Activated naive CD4-positive, alpha-beta T cell treated with anti-CD3 and anti-CD28 coated beads, Interleukin-2, amount 50 U/mL, for 72 hours (primary cell): ENCODE measurements around the gene DCHS1. TPM values are rescaled to one million over a fixed set of nuclear protein-coding genes. Genes with fewer than 3 reads are reported as not detected.
"Not testable (repeated sequence)": the region's sequence is repeated elsewhere in the genome, so short reads cannot be mapped to it uniquely, and the experiment has no call there.

Source experiments
- ATAC-seq, 2 donors: fragments of 150-1000 bp; cut with Tn5 transposase; 2 replicates each; pipeline ENCODE4 v1.10.0; 2021; ENCODE audit warnings: mild to moderate bottlenecking in 2 of 2, moderate library complexity in 2 of 2
- DNase-seq, 2 donors: peaks; one replicate each; pipeline ENCODE4 v3.0.0; 2021 to 2022; ENCODE audit warnings: low spot score in 2 of 2
- H3K27ac Mint-ChIP-seq, 2 donors: one replicate each; pipeline ENCODE4 v1.8.0; 2022; ENCODE audit warnings: mild to moderate bottlenecking in 2 of 2, mixed read lengths in 2 of 2
- H3K36me3 Mint-ChIP-seq, 2 donors: one replicate each; pipeline ENCODE4 v1.8.0; 2022; ENCODE audit warnings: mixed read lengths in 2 of 2
- H3K9me3 Mint-ChIP-seq, 2 donors: one replicate each; pipeline ENCODE4 v1.8.0; 2022; ENCODE audit warnings: mixed read lengths in 2 of 2
- total RNA-seq, 2 donors: library from RNA; stranded (reverse); gene quantifications; one replicate each; pipeline ENCODE4 v1.2.3, GENCODE V29; 2022

DCHS1 gene
- 1 to 10 TPM in 1 of 2 donors, under 1 TPM in 1; 0.82 to 2.1 TPM for total RNA-seq

- H3K27ac Mint-ChIP-seq = no peak within 1 kb of the TSS
- DNase-seq = no peak
- no peaks in the 10 kb centered on the region for H3K36me3 Mint-ChIP-seq
- ATAC-seq = no peak
- H3K9me3 Mint-ChIP-seq = no peaks in the 10 kb centered on the region
Observed at GRCh38 chr11:6655790-6656583, at the start of gene DCHS1. TSS of gene DCHS1 (minus strand) at chr11:6655809. CDS start at chr11:6641613, 14,196 bp downstream.

GRCh38 chr11:6703247-6704063 lies 47.8 kb upstream of the DCHS1 start:
- ATAC-seq (peak in 1 of 2 donors; percentile 69), DNase-seq (no peak)
- Mint-ChIP-seq H3K36me3 (no peaks in the 10 kb centered on the region), H3K27ac (peak overlapping the region in 1 of 2 donors; percentile 68), H3K9me3 (no peaks in the 10 kb centered on the region)

GRCh38 chr11:6701955-6702354 lies 46.3 kb upstream of the DCHS1 start:
- not testable (repeated sequence) for H3K9me3 Mint-ChIP-seq, DNase-seq, H3K36me3 Mint-ChIP-seq, ATAC-seq, H3K27ac Mint-ChIP-seq

GRCh38 chr11:6695377-6695776 lies 39.8 kb upstream of the DCHS1 start:
- ATAC-seq (peak; percentile 53 to 67), DNase-seq (no peak)
- no peak overlapping the region for H3K27ac Mint-ChIP-seq
- H3K36me3 Mint-ChIP-seq = no peaks in the 10 kb centered on the region
- no peaks in the 10 kb centered on the region for H3K9me3 Mint-ChIP-seq

GRCh38 chr11:6694229-6694535 lies 38.6 kb upstream of the DCHS1 start:
- H3K36me3 Mint-ChIP-seq = peaks cover 0 to 3% of the 10 kb centered on the region in 2 donors
- DNase-seq = no peak
- H3K9me3 Mint-ChIP-seq = no peaks in the 10 kb centered on the region
- no peak for ATAC-seq
- H3K27ac Mint-ChIP-seq = peak overlapping the region; percentile 4 to 44

GRCh38 chr11:6693342-6694228 lies 38.0 kb upstream of the DCHS1 start:
- peak overlapping the region; percentile 4 to 44 for H3K27ac Mint-ChIP-seq
- peak; percentile 27 to 65 for DNase-seq
- no peaks in the 10 kb centered on the region for H3K9me3 Mint-ChIP-seq
- peaks cover 0 to 6% of the 10 kb centered on the region in 2 donors for H3K36me3 Mint-ChIP-seq
- ATAC-seq = peak; percentile 87 to 96

GRCh38 chr11:6692128-6692527 lies 36.5 kb upstream of the DCHS1 start:
- Mint-ChIP-seq H3K9me3 (no peaks in the 10 kb centered on the region), H3K36me3 (peaks cover 0 to 6% of the 10 kb centered on the region in 2 donors), H3K27ac (no peak overlapping the region)
- ATAC-seq = no peak
- DNase-seq = no peak

GRCh38 chr11:6690431-6691132 lies 35.0 kb upstream of the DCHS1 start:
- not testable (repeated sequence) for H3K9me3 Mint-ChIP-seq, ATAC-seq, H3K27ac Mint-ChIP-seq, DNase-seq, H3K36me3 Mint-ChIP-seq

GRCh38 chr11:6687876-6688275 lies 32.3 kb upstream of the DCHS1 start:
- peaks cover 5 to 14% of the 10 kb centered on the region in 2 donors for H3K36me3 Mint-ChIP-seq
- ATAC-seq = no peak
- H3K9me3 Mint-ChIP-seq = no peaks in the 10 kb centered on the region
- no peak overlapping the region for H3K27ac Mint-ChIP-seq
- no peak for DNase-seq

GRCh38 chr11:6686006-6686405 lies 30.4 kb upstream of the DCHS1 start:
- no peak overlapping the region for H3K27ac Mint-ChIP-seq
- H3K36me3 Mint-ChIP-seq = peaks cover 24 to 33% of the 10 kb centered on the region in 2 donors
- no peaks in the 10 kb centered on the region for H3K9me3 Mint-ChIP-seq
- DNase-seq (no peak), ATAC-seq (no peak)

- ATAC-seq = not testable (repeated sequence)
- peak overlapping the region; percentile 76 to 88 for H3K27ac Mint-ChIP-seq
Observed at GRCh38 chr11:6684068-6684467, 28.5 kb upstream of the DCHS1 start.

GRCh38 chr11:6682936-6683861 lies 27.6 kb upstream of the DCHS1 start, which contains the start of gene MRPL17:
TSS of gene MRPL17 (minus strand) at chr11:6683340. CDS start at chr11:6683296, 44 bp downstream.
- Mint-ChIP-seq H3K27ac (peak within 1 kb of the TSS; percentile 88 to 99), H3K36me3 (peaks cover 28 to 35% of the 10 kb centered on the region in 2 donors), H3K9me3 (no peaks in the 10 kb centered on the region)
- ATAC-seq (peak; percentile 95 to 97), DNase-seq (peak; percentile 99)

More at GRCh38 chr11:6684068-6684467, 28.5 kb upstream of the DCHS1 start:
- H3K36me3 Mint-ChIP-seq = peaks cover 28 to 36% of the 10 kb centered on the region in 2 donors
- not testable (repeated sequence) for DNase-seq, H3K9me3 Mint-ChIP-seq

- Mint-ChIP-seq H3K9me3 (no peaks in the 10 kb centered on the region), H3K27ac (peak overlapping the region; percentile 88 to 99), H3K36me3 (peaks cover 28 to 35% of the 10 kb centered on the region in 2 donors)
- peak in 1 of 2 donors; percentile 0 for ATAC-seq
- no peak for DNase-seq
Observed at GRCh38 chr11:6682591-6682935, 27.0 kb upstream of the DCHS1 start.

- no peak for ATAC-seq
- no peak for DNase-seq
- Mint-ChIP-seq H3K27ac (peak overlapping the region; percentile 88 to 99), H3K36me3 (peaks cover 28 to 35% of the 10 kb centered on the region in 2 donors), H3K9me3 (no peaks in the 10 kb centered on the region)
Observed at GRCh38 chr11:6681949-6682348, 26.3 kb upstream of the DCHS1 start.

GRCh38 chr11:6681505-6681904 lies 25.9 kb upstream of the DCHS1 start:
- H3K9me3 Mint-ChIP-seq = no peaks in the 10 kb centered on the region
- H3K36me3 Mint-ChIP-seq = peaks cover 28 to 35% of the 10 kb centered on the region in 2 donors
- no peak for ATAC-seq
- DNase-seq = no peak
- H3K27ac Mint-ChIP-seq = peak overlapping the region; percentile 39 to 63
